Neural cell (in vitro differentiated cells): ENCODE measurements around the gene FCN2.

ENCODE experiments used
- EP300 ChIP-seq: fragments of 450-650 bp; conservative IDR thresholded peaks from 2 replicates; pipeline ENCODE4 v1.6.1; 2014; ENCODE audit warnings: antibody characterized with exemption, mild to moderate bottlenecking, moderate library complexity; ENCODE audit not compliant: poor library complexity, severe bottlenecking
- TAF1 ChIP-seq: IDR thresholded peaks from 2 replicates; pipeline ENCODE4 v1.6.1; 2012; ENCODE audit warnings: low read depth

DNA sequence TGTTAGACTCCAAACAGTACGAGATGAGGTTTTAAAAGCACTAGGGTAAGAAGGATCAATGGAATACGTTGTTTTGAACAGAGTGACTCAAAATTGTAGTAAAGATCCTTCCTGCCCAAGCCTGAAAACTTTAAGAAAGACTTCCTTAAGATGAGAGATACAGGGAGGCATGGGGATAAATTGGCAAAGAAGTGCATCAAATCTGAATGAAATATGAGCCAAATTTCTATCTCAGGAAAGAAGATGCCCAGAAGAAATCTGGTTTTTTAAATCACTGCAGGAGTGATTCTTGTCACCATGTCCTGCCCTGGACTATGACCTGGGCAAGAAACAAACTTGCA lies 14.9 kb downstream of the FCN2 start:
- TF ChIP-seq TAF1 (no peak), EP300 (no peak)
